Germinal center (tissue), 1 donor: Measurements from ENCODE around the gene CORIN.

ENCODE experiments used
- DNase-seq: peaks from one replicate; pipeline ENCODE4 v3.0.0; 2012; ENCODE audit warnings: mixed read lengths, low spot score

The CORIN gene

GRCh38 chr4:47835494-47835893 lies 2.4 kb downstream of the CORIN start:
- no peak for DNase-seq

- no peak for DNase-seq
These were observed 6.7 kb downstream of the CORIN start for GRCh38 chr4:47831026-47831679.

- DNase-seq, result no peak
These were observed 7.4 kb downstream of the CORIN start for GRCh38 chr4:47830265-47831025.

- no peak for DNase-seq
These were observed 8.4 kb downstream of the CORIN start for GRCh38 chr4:47829438-47829837.

GRCh38 chr4:47827343-47828047 lies 10.4 kb downstream of the CORIN start:
- no peak for DNase-seq

- no peak for DNase-seq
These were observed 13.0 kb downstream of the CORIN start for GRCh38 chr4:47824840-47825239.

- no peak for DNase-seq
These were observed 18.7 kb downstream of the CORIN start for GRCh38 chr4:47819178-47819577.

GRCh38 chr4:47817275-47817674 lies 20.6 kb downstream of the CORIN start:
- DNase-seq, result no peak

GRCh38 chr4:47816748-47817147 lies 21.1 kb downstream of the CORIN start:
- no peak for DNase-seq

- no peak for DNase-seq
These were observed 23.1 kb downstream of the CORIN start for GRCh38 chr4:47814618-47815295.

- DNase-seq, result no peak
These were observed 28.1 kb downstream of the CORIN start for GRCh38 chr4:47809654-47810203.

GRCh38 chr4:47804598-47804997 lies 33.3 kb downstream of the CORIN start:
- DNase-seq, result no peak

GRCh38 chr4:47801481-47802002 lies 36.3 kb downstream of the CORIN start:
- no peak for DNase-seq

GRCh38 chr4:47798165-47798564 lies 39.7 kb downstream of the CORIN start:
- DNase-seq, result no peak

GRCh38 chr4:47791965-47792364 lies 45.9 kb downstream of the CORIN start:
- DNase-seq, result no peak

- no peak for DNase-seq
These were observed 47.8 kb downstream of the CORIN start for GRCh38 chr4:47790105-47790504.

- DNase-seq, result no peak
These were observed 49.7 kb downstream of the CORIN start for GRCh38 chr4:47788126-47788525.

- no peak for DNase-seq
These were observed 50.9 kb downstream of the CORIN start for GRCh38 chr4:47786958-47787370.

- no peak for DNase-seq
These were observed 52.7 kb downstream of the CORIN start for GRCh38 chr4:47785153-47785552.

GRCh38 chr4:47784222-47784621 lies 53.6 kb downstream of the CORIN start:
- no peak for DNase-seq

- DNase-seq, result no peak
These were observed 61.5 kb downstream of the CORIN start for GRCh38 chr4:47776353-47776752.

- DNase-seq, result no peak
These were observed 63.8 kb downstream of the CORIN start for GRCh38 chr4:47774079-47774478.
